Breast epithelium (tissue), 4 donors: ENCODE data around the gene ASB18. TPM values are rescaled to one million over a fixed set of nuclear protein-coding genes. Genes with fewer than 3 reads are reported as not detected.

Source experiments
- DNase-seq, 2 donors: peaks; one replicate each; pipeline ENCODE4 v3.0.0-alpha.2; 2019; ENCODE audit warnings: low spot score in 2 of 2
- H3K27ac ChIP-seq, 2 donors: fragments of 200-600 bp; sonication (generic) in 1 of 2; one replicate each; pipeline ENCODE4 v1.5.1; 2016 to 2019; ENCODE audit warnings: mild to moderate bottlenecking in 1 of 2
- H3K27me3 ChIP-seq, 2 donors: fragments of 200-600 bp; sonication (generic) in 1 of 2; one replicate each; pipeline versions ENCODE4 v1.5.1 to v1.6.0; 2017 to 2019; ENCODE audit warnings: control low read depth in 1 of 2, mild to moderate bottlenecking in 1 of 2
- H3K36me3 ChIP-seq: fragments of 200-600 bp; one replicate; pipeline ENCODE4 v1.5.1; 2019
- H3K4me1 ChIP-seq, 2 donors: fragments of 200-600 bp; sonication (generic); one replicate each; pipeline ENCODE4 v1.5.1; 2016 to 2019; ENCODE audit warnings: control low read depth in 1 of 2
- H3K4me3 ChIP-seq, 3 donors: fragments of 200-600 bp; sonication (generic); 1 replicate in 2 of 3; 2 replicates in 1 of 3; pipeline ENCODE4 v1.5.1; 2016 to 2019; ENCODE audit warnings: mild to moderate bottlenecking in 3 of 3, moderate library complexity in 2 of 3
- H3K9me3 ChIP-seq, 2 donors: fragments of 200-600 bp; sonication (generic) in 1 of 2; one replicate each; pipeline ENCODE4 v1.5.1; 2016 to 2019; ENCODE audit warnings: control low read depth in 1 of 2
- POLR2A ChIP-seq: fragments of 450-650 bp; IDR thresholded peaks from one replicate; pipeline ENCODE4 v1.6.1; 2016; ENCODE audit warnings: antibody characterized with exemption, mild to moderate bottlenecking, moderate library complexity
- POLR2AphosphoS5 ChIP-seq, 3 donors: sonication (generic); formaldehyde crosslinking; IDR thresholded peaks; one replicate each; pipeline ENCODE4 v1.6.1; 2017; ENCODE audit warnings: antibody characterized with exemption in 3 of 3
- intact Hi-C: fragments of 100-400 bp; cut with DNase I; formaldehyde crosslinking; loops from one replicate; pipeline ENCODE4 v1.15.1; 2023; ENCODE audit warnings: low total_unique reads
- total RNA-seq, 3 donors: library from RNA; depleted of rRNA; stranded (reverse); fragments of >200 nt; gene quantifications; one replicate each; pipeline ENCODE4 v1.1.0, GENCODE V29; 2016
- TF ChIP-seq, protein P1 (sequence below), 3 donors: fragments of 450-650 bp; IDR thresholded peaks; one replicate each; pipeline ENCODE4 v1.5.1; 2016 to 2017; ENCODE audit warnings: antibody characterized with exemption in 3 of 3, mild to moderate bottlenecking in 3 of 3, moderate library complexity in 3 of 3

Gene ASB18, protein sequence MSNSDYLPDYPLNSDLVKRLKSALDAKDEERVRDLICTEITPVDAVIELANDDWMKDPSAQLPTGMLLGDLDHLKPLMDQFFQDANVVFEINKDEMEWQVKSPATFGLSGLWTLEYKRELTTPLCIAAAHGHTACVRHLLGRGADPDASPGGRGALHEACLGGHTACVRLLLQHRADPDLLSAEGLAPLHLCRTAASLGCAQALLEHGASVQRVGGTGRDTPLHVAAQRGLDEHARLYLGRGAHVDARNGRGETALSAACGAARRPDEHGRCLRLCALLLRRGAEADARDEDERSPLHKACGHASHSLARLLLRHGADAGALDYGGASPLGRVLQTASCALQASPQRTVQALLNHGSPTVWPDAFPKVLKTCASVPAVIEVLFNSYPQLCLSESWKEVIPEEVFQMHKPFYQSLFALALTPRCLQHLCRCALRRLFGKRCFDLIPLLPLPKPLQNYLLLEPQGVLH
- total RNA-seq, result not detected

DNA sequence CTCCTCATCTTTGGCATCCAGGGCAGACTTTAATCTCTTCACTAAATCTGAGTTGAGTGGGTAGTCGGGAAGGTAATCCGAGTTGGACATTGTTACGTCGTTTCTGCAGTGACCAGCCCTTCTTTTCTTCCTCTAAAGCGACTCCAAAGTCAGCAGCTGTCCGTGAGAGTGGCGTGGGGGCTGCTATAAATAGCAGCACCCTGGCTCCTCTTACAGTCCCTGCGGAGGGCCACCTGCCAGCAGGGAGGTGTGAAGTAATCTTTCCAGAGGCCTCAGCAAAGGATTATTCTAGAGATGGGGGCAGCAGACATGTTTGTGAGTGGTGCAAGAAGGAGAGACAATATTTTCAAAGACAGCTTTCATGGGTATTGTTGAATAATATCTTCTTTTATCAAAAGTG lies at the start of gene ASB18:
Gene ASB18 (minus strand): TSS at position 151 of the 400 bp plus-strand sequence. CDS start 61 bp downstream, at position 90.
- H3K4me3 ChIP-seq, result no peak within 1 kb of the TSS
- DNase-seq, result no peak
- TF ChIP-seq, protein P1, sequence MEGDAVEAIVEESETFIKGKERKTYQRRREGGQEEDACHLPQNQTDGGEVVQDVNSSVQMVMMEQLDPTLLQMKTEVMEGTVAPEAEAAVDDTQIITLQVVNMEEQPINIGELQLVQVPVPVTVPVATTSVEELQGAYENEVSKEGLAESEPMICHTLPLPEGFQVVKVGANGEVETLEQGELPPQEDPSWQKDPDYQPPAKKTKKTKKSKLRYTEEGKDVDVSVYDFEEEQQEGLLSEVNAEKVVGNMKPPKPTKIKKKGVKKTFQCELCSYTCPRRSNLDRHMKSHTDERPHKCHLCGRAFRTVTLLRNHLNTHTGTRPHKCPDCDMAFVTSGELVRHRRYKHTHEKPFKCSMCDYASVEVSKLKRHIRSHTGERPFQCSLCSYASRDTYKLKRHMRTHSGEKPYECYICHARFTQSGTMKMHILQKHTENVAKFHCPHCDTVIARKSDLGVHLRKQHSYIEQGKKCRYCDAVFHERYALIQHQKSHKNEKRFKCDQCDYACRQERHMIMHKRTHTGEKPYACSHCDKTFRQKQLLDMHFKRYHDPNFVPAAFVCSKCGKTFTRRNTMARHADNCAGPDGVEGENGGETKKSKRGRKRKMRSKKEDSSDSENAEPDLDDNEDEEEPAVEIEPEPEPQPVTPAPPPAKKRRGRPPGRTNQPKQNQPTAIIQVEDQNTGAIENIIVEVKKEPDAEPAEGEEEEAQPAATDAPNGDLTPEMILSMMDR (IDR thresholded peaks at IDR 0.05), result no peak
- no peak for TF ChIP-seq POLR2AphosphoS5 (IDR thresholded peaks at IDR 0.05)
- TF ChIP-seq POLR2A, result no peak
- H3K9me3 ChIP-seq, result peaks cover 0 to under 1% of the 10 kb centered on the region in 2 donors
- H3K27ac ChIP-seq, result no peak within 1 kb of the TSS
- intact Hi-C loops, result no loop called here
- H3K36me3 ChIP-seq, result no peaks in the 10 kb centered on the region
- no peaks in the 10 kb centered on the region for H3K4me1 ChIP-seq
- H3K27me3 ChIP-seq, result peaks cover 0 to 9% of the 10 kb centered on the region in 2 donors

DNA sequence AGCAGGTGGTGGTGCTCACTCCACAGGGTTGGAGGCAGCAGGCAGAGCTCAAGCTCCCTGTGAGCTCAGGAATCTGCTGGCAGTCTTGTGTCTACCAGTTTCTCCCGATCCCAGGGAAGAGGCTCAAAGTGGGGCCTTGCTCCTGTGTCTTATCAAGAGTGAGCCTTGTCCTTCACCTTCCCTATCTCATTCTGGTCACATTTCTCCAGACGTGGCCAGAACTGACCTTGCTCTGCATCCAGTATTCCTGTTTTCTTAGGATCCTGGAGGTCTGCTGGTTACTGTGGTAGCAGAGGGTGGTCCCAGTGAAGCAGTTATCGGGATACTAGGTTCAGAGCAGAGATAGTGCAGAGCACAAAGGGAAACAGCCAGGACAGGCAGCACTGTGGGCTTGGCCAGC lies 47.1 kb upstream of the ASB18 start:
- Histone ChIP-seq H3K27ac (no peak overlapping the region), H3K4me1 (no peaks in the 10 kb centered on the region), H3K4me3 (no peak overlapping the region), H3K36me3 (no peaks in the 10 kb centered on the region), H3K9me3 (peaks cover 11 to 19% of the 10 kb centered on the region in 2 donors), H3K27me3 (no peaks in the 10 kb centered on the region)
- TF ChIP-seq, protein P1 (IDR thresholded peaks at IDR 0.05), result no peak
- TF ChIP-seq POLR2A (no peak), POLR2AphosphoS5 (IDR thresholded peaks at IDR 0.05) (no peak)
- intact Hi-C loops, result no loop called here
- no peak for DNase-seq

- no peaks in the 10 kb centered on the region for H3K4me1 ChIP-seq
- intact Hi-C loops, result no loop called here
- TF ChIP-seq POLR2A (no peak), POLR2AphosphoS5 (IDR thresholded peaks at IDR 0.05) (no peak)
- TF ChIP-seq, protein P1 (IDR thresholded peaks at IDR 0.05), result peak in 1 of 3 donors; percentile 12
Observed at GRCh38 chr2:236309669-236310029, 45.4 kb upstream of the ASB18 start.

GRCh38 chr2:236308855-236309668 lies 44.9 kb upstream of the ASB18 start:
- peaks cover 11 to 19% of the 10 kb centered on the region in 2 donors for H3K9me3 ChIP-seq
- no peaks in the 10 kb centered on the region for H3K27me3 ChIP-seq
- no peaks in the 10 kb centered on the region for H3K36me3 ChIP-seq
- H3K4me3 ChIP-seq, result no peak overlapping the region
- intact Hi-C loops, result no loop called here
- no peaks in the 10 kb centered on the region for H3K4me1 ChIP-seq
- DNase-seq, result no peak
- TF ChIP-seq, protein P1 (IDR thresholded peaks at IDR 0.05), result no peak
- no peak for TF ChIP-seq POLR2A
- no peak overlapping the region for H3K27ac ChIP-seq

More at GRCh38 chr2:236309669-236310029, 45.4 kb upstream of the ASB18 start:
- no peak for DNase-seq
- H3K4me3 ChIP-seq, result no peak overlapping the region
- no peaks in the 10 kb centered on the region for H3K27me3 ChIP-seq
- peaks cover 11 to 19% of the 10 kb centered on the region in 2 donors for H3K9me3 ChIP-seq
- no peaks in the 10 kb centered on the region for H3K36me3 ChIP-seq
- no peak overlapping the region for H3K27ac ChIP-seq

GRCh38 chr2:236307641-236308040 lies 43.4 kb upstream of the ASB18 start:
- H3K36me3 ChIP-seq, result no peaks in the 10 kb centered on the region
- H3K27ac ChIP-seq, result no peak overlapping the region
- no peak overlapping the region for H3K4me3 ChIP-seq
- no peak for TF ChIP-seq POLR2A
- TF ChIP-seq, protein P1 (IDR thresholded peaks at IDR 0.05), result no peak
- no peak for TF ChIP-seq POLR2AphosphoS5 (IDR thresholded peaks at IDR 0.05)
- DNase-seq, result no peak
- H3K4me1 ChIP-seq, result no peaks in the 10 kb centered on the region
- peaks cover 3 to 7% of the 10 kb centered on the region in 2 donors for H3K9me3 ChIP-seq
- no peaks in the 10 kb centered on the region for H3K27me3 ChIP-seq
- intact Hi-C loops, result no loop called here
